Measurements from ENCODE around the gene S100PBP.

The S100PBP gene

DNA sequence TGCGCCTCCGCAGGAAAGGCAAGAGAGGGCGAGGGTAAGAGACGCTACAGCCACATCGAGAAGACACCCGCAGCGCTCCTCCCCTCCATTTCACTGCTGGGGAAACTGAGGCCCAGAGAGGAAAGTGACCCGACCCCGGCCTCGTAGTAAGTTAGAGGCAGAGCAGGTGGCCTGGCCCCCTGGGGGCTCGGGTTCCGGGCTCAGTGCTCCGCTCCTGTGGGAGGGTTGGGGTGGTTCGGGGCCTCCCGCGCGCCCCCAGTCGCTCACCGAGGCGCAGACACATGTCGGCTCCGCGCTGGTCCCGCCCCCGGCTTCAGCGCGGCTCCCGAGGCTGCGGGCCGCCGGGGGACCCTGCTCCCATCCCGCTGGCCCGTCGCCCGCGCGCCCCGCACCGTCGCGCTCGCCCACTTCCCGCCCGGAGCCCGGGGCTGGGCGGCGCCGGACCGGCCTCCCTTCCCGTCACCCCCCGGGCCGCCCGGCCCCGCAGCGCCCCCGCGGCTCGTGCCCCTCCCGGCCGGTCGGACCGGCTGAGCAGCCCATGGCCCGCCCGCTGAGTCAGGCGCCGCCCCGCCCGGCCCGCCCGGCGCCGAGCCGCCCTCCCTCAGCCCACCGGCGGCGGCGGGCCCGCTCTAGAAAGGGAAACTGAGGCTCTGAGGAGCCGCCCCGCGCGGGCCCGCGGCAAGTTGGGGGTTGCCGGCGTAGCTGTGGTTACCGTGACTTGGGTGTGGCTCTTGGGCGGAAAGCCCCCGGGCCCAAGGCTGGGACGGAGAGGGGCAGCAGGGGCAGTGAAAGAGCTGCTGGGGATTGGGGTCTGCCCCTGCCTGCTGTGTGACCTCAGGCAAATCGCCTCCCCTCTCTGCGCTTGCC, 83.7 kb downstream of the S100PBP start, which contains the start of gene TMEM54:
TMEM54 (minus strand) TSS at position 434 of the 867 bp plus-strand sequence; CDS start at position 283, 151 bp downstream.
- Histone ChIP-seq H4K8ac (ENCODE audit: low read length) (peak within 1 kb of the TSS; percentile 77), H3K36me3 (ENCODE audit: control insufficient read depth in 1 of 2, insufficient read depth in 2 of 2, low read depth in 1 of 2, low read length in 2 of 2) (no peaks in the 10 kb centered on the region), H3K9ac (ENCODE audit: low read length) (peak within 1 kb of the TSS; percentile 91), H3K9me3 (ENCODE audit: control insufficient read depth, low read length) (no peaks in the 10 kb centered on the region), H3K4me2 (ENCODE audit: low read length, poor library complexity, severe bottlenecking) (peak within 1 kb of the TSS; percentile 94), H3K18ac (ENCODE audit: low read depth in 1 of 2, low read length in 2 of 2) (peak within 1 kb of the TSS; percentile 58 to 61), H2AK5ac (ENCODE audit: low read length, severe bottlenecking) (no peak within 1 kb of the TSS), H3K23ac (ENCODE audit: low read length in 2 of 2) (no peak within 1 kb of the TSS), H3K4me3 (ENCODE audit: insufficient read depth in 1 of 2, low read depth in 1 of 2, low read length in 2 of 2) (peak within 1 kb of the TSS; percentile 62 to 83), H2BK15ac (ENCODE audit: low read depth, poor library complexity, severe bottlenecking) (peak within 1 kb of the TSS; percentile 74), H2AFZ (ENCODE audit: low read depth, low read length) (peak within 1 kb of the TSS; percentile 54), H3K4me1 (ENCODE audit: control insufficient read depth, insufficient read depth, low read depth, low read length) (peaks cover 11% of the 10 kb centered on the region), H3K27ac (ENCODE audit: low read length, poor library complexity, severe bottlenecking) (no peak within 1 kb of the TSS), H3K27me3 (ENCODE audit: control insufficient read depth in 1 of 2, insufficient read depth in 1 of 2, low read length in 2 of 2) (peaks cover 0 to 21% of the 10 kb centered on the region in 2 experiments), H4K91ac (ENCODE audit: low read length) (no peak within 1 kb of the TSS), H2BK5ac (ENCODE audit: low read depth, low read length, poor library complexity, severe bottlenecking) (no peak within 1 kb of the TSS), H3K14ac (ENCODE audit: low read length in 2 of 2) (no peak within 1 kb of the TSS), H2BK120ac (ENCODE audit: low read depth, low read length) (no peak within 1 kb of the TSS), H2BK12ac (ENCODE audit: low read length in 2 of 2) (peak within 1 kb of the TSS; percentile 44 to 70), H3K79me1 (replicated peaks; ENCODE audit: low read length, poor library complexity, severe bottlenecking) (no peaks in the 10 kb centered on the region), H3K4ac (ENCODE audit: low read depth in 1 of 2, low read length in 2 of 2) (peak within 1 kb of the TSS in 1 of 2 experiments; percentile 54)
- 3% methylated on average over 26 of the region's 92 CpGs for WGBS
- no peak for DNase-seq

DNA sequence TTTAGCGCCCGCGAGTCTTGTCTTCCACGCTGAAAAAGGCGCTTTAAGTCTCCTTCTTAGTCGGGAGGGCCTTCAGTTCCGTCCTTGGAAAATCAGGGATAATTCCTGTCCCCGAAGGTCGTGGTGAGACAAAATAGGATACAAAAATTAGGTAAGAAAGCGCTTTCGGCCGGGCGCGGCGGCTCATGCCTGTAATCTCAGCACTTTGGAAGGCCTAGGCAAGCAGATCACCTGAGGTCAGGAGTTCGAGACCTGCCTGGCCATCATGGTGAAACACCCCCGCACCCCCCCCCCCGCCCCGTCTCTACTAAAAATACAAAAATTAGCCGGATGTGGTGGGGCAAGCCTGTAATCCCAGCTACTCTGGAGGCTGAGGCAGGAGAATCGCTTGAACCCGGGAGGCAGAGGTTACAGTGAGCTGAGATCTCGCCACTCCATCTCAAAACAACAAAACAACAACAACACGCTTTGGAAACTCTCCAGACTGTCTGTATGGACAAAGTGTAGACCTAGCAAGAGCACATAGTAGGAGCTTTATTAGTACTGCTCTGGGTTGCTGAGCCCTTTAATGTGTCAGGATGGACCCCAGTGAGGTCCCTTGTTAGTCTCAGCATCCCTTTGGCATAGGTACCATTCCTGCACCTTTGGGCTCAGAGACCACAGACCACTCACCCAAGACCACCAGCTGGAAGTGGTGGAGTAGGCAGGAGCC, 84.5 kb downstream of the S100PBP start:
- Histone ChIP-seq H3K4me2 (ENCODE audit: low read length, poor library complexity, severe bottlenecking) (peak overlapping the region; percentile 94), H3K27ac (ENCODE audit: low read length, poor library complexity, severe bottlenecking) (no peak overlapping the region), H3K9me3 (ENCODE audit: control insufficient read depth, low read length) (no peaks in the 10 kb centered on the region), H3K79me1 (replicated peaks; ENCODE audit: low read length, poor library complexity, severe bottlenecking) (no peaks in the 10 kb centered on the region), H3K4ac (ENCODE audit: low read depth in 1 of 2, low read length in 2 of 2) (peak overlapping the region in 1 of 2 experiments; percentile 54), H2BK120ac (ENCODE audit: low read depth, low read length) (no peak overlapping the region), H2BK15ac (ENCODE audit: low read depth, poor library complexity, severe bottlenecking) (peak overlapping the region; percentile 74), H3K4me3 (ENCODE audit: insufficient read depth in 1 of 2, low read depth in 1 of 2, low read length in 2 of 2) (peak overlapping the region; percentile 62 to 80), H3K23ac (ENCODE audit: low read length in 2 of 2) (no peak overlapping the region), H2BK5ac (ENCODE audit: low read depth, low read length, poor library complexity, severe bottlenecking) (no peak overlapping the region), H2AFZ (ENCODE audit: low read depth, low read length) (peak overlapping the region; percentile 29), H3K27me3 (ENCODE audit: control insufficient read depth in 1 of 2, insufficient read depth in 1 of 2, low read length in 2 of 2) (peaks cover 0 to 24% of the 10 kb centered on the region in 2 experiments), H3K9ac (ENCODE audit: low read length) (peak overlapping the region; percentile 91), H2BK12ac (ENCODE audit: low read length in 2 of 2) (peak overlapping the region in 1 of 2 experiments; percentile 70), H4K91ac (ENCODE audit: low read length) (no peak overlapping the region), H3K4me1 (ENCODE audit: control insufficient read depth, insufficient read depth, low read depth, low read length) (peaks cover 11% of the 10 kb centered on the region), H3K36me3 (ENCODE audit: control insufficient read depth in 1 of 2, insufficient read depth in 2 of 2, low read depth in 1 of 2, low read length in 2 of 2) (no peaks in the 10 kb centered on the region), H2AK5ac (ENCODE audit: low read length, severe bottlenecking) (no peak overlapping the region), H3K18ac (ENCODE audit: low read depth in 1 of 2, low read length in 2 of 2) (peak overlapping the region; percentile 54 to 58), H3K14ac (ENCODE audit: low read length in 2 of 2) (no peak overlapping the region), H4K8ac (ENCODE audit: low read length) (peak overlapping the region; percentile 77)
- no peak for DNase-seq
- WGBS: 46% methylated on average over 20 of the region's 24 CpGs

GRCh38 chr1:32902535-32902920, 85.1 kb downstream of the S100PBP start:
- Histone ChIP-seq H2BK5ac (ENCODE audit: low read depth, low read length, poor library complexity, severe bottlenecking) (no peak overlapping the region), H2AK5ac (ENCODE audit: low read length, severe bottlenecking) (no peak overlapping the region), H3K4ac (ENCODE audit: low read depth in 1 of 2, low read length in 2 of 2) (no peak overlapping the region), H4K91ac (ENCODE audit: low read length) (no peak overlapping the region), H3K79me1 (replicated peaks; ENCODE audit: low read length, poor library complexity, severe bottlenecking) (no peaks in the 10 kb centered on the region), H3K9me3 (ENCODE audit: control insufficient read depth, low read length) (no peaks in the 10 kb centered on the region), H4K8ac (ENCODE audit: low read length) (no peak overlapping the region), H3K14ac (ENCODE audit: low read length in 2 of 2) (no peak overlapping the region), H2BK15ac (ENCODE audit: low read depth, poor library complexity, severe bottlenecking) (no peak overlapping the region), H3K36me3 (ENCODE audit: control insufficient read depth in 1 of 2, insufficient read depth in 2 of 2, low read depth in 1 of 2, low read length in 2 of 2) (no peaks in the 10 kb centered on the region), H3K27ac (ENCODE audit: low read length, poor library complexity, severe bottlenecking) (no peak overlapping the region), H3K9ac (ENCODE audit: low read length) (no peak overlapping the region), H3K27me3 (ENCODE audit: control insufficient read depth in 1 of 2, insufficient read depth in 1 of 2, low read length in 2 of 2) (peaks cover 0 to 24% of the 10 kb centered on the region in 2 experiments), H3K4me2 (ENCODE audit: low read length, poor library complexity, severe bottlenecking) (no peak overlapping the region), H2BK12ac (ENCODE audit: low read length in 2 of 2) (no peak overlapping the region), H3K4me3 (ENCODE audit: insufficient read depth in 1 of 2, low read depth in 1 of 2, low read length in 2 of 2) (no peak overlapping the region), H3K4me1 (ENCODE audit: control insufficient read depth, insufficient read depth, low read depth, low read length) (peaks cover 11% of the 10 kb centered on the region), H3K18ac (ENCODE audit: low read depth in 1 of 2, low read length in 2 of 2) (no peak overlapping the region), H2AFZ (ENCODE audit: low read depth, low read length) (no peak overlapping the region), H3K23ac (ENCODE audit: low read length in 2 of 2) (no peak overlapping the region), H2BK120ac (ENCODE audit: low read depth, low read length) (no peak overlapping the region)
- DNase-seq: no peak
- 80% methylated on average over 6 of the region's 6 CpGs for WGBS
